HL-60 (cell line): ENCODE measurements around the gene PRUNE1.

ENCODE experiments used
- DNase-seq, 2 experiments: peaks; one replicate each; pipeline ENCODE4 v3.0.0-alpha.2; 2010 to 2020; ENCODE audit warnings: low read depth in 1 of 2, low spot score in 1 of 2
- H3K27ac ChIP-seq: fragments of 250-450 bp; sonication (Bioruptor Pico); replicated peaks from 2 replicates; pipeline ENCODE4 v1.5.1; 2020; ENCODE audit warnings: mild to moderate bottlenecking, moderate library complexity
- H3K27me3 ChIP-seq: fragments of 250-450 bp; sonication (Bioruptor Pico); 2 replicates; pipeline ENCODE4 v1.5.1; 2021; ENCODE audit warnings: mild to moderate bottlenecking, moderate library complexity; ENCODE audit not compliant: insufficient read depth, poor library complexity, severe bottlenecking
- H3K4me3 ChIP-seq: replicated peaks from 2 replicates; pipeline ENCODE4 v1.5.1; 2011; ENCODE audit warnings: mild to moderate bottlenecking, control low read depth, low read length; ENCODE audit not compliant: insufficient read depth
- CTCF ChIP-seq: IDR thresholded peaks from one replicate; pipeline ENCODE4 v1.5.1; 2011; ENCODE audit warnings: low read length, control low read depth, inconsistent platforms; ENCODE audit not compliant: insufficient read depth
- GABPA ChIP-seq: IDR thresholded peaks from 2 replicates; pipeline ENCODE4 v1.6.1; 2012; ENCODE audit warnings: low read depth
- POLR2AphosphoS5 ChIP-seq: IDR thresholded peaks from 2 replicates; pipeline ENCODE4 v1.6.1; 2012; ENCODE audit warnings: low read depth
- REST ChIP-seq: IDR thresholded peaks from 2 replicates; pipeline ENCODE4 v1.6.1; 2012; ENCODE audit warnings: low read depth; ENCODE audit not compliant: insufficient replicate concordance
- SPI1 ChIP-seq: IDR thresholded peaks from 2 replicates; pipeline ENCODE4 v1.6.1; 2012; ENCODE audit warnings: low read depth, mild to moderate bottlenecking, borderline replicate concordance

PRUNE1 gene

GRCh38 chr1:150981805-150982712, 26.2 kb upstream of the PRUNE1 start, which contains the start of gene ANXA9:
TSS of gene ANXA9 (plus strand) at chr1:150982292. CDS start at chr1:150983106, 814 bp downstream.
- Histone ChIP-seq H3K27me3 (no peaks in the 10 kb centered on the region), H3K27ac (no peak within 1 kb of the TSS), H3K4me3 (no peak within 1 kb of the TSS)
- DNase-seq, result no peak
- TF ChIP-seq CTCF (no peak), GABPA (no peak), SPI1 (no peak), POLR2AphosphoS5 (no peak), REST (no peak)

GRCh38 chr1:150985179-150985825, 22.9 kb upstream of the PRUNE1 start:
- H3K27ac ChIP-seq, result no peak overlapping the region
- no peak for DNase-seq
- H3K4me3 ChIP-seq, result no peak overlapping the region
- H3K27me3 ChIP-seq, result no peaks in the 10 kb centered on the region
- TF ChIP-seq REST (no peak), CTCF (no peak), SPI1 (no peak), GABPA (no peak), POLR2AphosphoS5 (no peak)

- no peak for TF ChIP-seq GABPA
- TF ChIP-seq CTCF, result no peak
- TF ChIP-seq POLR2AphosphoS5, result no peak
- no peak for TF ChIP-seq SPI1
- TF ChIP-seq REST, result no peak
- no peak overlapping the region for H3K27ac ChIP-seq
- no peaks in the 10 kb centered on the region for H3K27me3 ChIP-seq
- DNase-seq, result no peak
- no peak overlapping the region for H3K4me3 ChIP-seq
Measured at GRCh38 chr1:150987924-150988323, 20.3 kb upstream of the PRUNE1 start.
